SK-N-SH (cell line): ENCODE measurements around the gene MIF4GD.

Source experiments
- CTCF ChIP-seq: fragments of 200-600 bp; sonication (generic); IDR thresholded peaks from 2 replicates; pipeline ENCODE4 v1.6.1; 2017; ENCODE audit warnings: antibody characterized with exemption, mild to moderate bottlenecking, moderate library complexity
- ELF1 ChIP-seq: IDR thresholded peaks from 2 replicates; pipeline ENCODE4 v1.4.0; 2012
- PBX3 ChIP-seq: IDR thresholded peaks from 2 replicates; pipeline ENCODE4; 2012
- POLR2AphosphoS5 ChIP-seq: IDR thresholded peaks from 2 replicates; pipeline ENCODE4 v1.6.1; 2012; ENCODE audit warnings: low read depth, low read length
- RCOR1 ChIP-seq: fragments of 150-350 bp; IDR thresholded peaks from 2 replicates; pipeline ENCODE4 v1.6.1; 2017; ENCODE audit warnings: antibody characterized with exemption, low read length

GRCh38 chr17:75239778-75240393 lies 31.1 kb downstream of the MIF4GD start:
- TF ChIP-seq RCOR1 (no peak), CTCF (no peak), ELF1 (no peak), PBX3 (no peak), POLR2AphosphoS5 (no peak)
